Fibroblast of villous mesenchyme (primary cell): ENCODE data around the gene KIFC3. TPM values are rescaled to one million over a fixed set of nuclear protein-coding genes. Genes with fewer than 3 reads are reported as not detected.
"Not testable (repeated sequence)": the region's sequence is repeated elsewhere in the genome, so short reads cannot be mapped to it uniquely, and the experiment has no call there.

Experiments
- DNase-seq: peaks from one replicate; pipeline ENCODE4 v3.0.0-alpha.2; 2010; ENCODE audit warnings: low read depth
- H3K4me3 ChIP-seq: 2 replicates; pipeline ENCODE4 v1.5.1; 2011; ENCODE audit warnings: low read depth, mild to moderate bottlenecking, low read length
- CTCF ChIP-seq: IDR thresholded peaks from 2 replicates; pipeline ENCODE4 v1.5.1; 2012; ENCODE audit warnings: low read depth, mild to moderate bottlenecking, low read length; ENCODE audit not compliant: insufficient read depth
- total RNA-seq: library from RNA; depleted of rRNA; stranded (reverse); fragments of >200 nt; gene quantifications from 2 replicates; pipeline ENCODE4 v1.2.3, GENCODE V29; 2012

KIFC3 gene
- total RNA-seq, 1 donor, result 72.5 TPM

GRCh38 chr16:57747091-57747490 is 55.2 kb downstream of the KIFC3 start:
- no peak overlapping the region for H3K4me3 ChIP-seq
- no peak for TF ChIP-seq CTCF
- DNase-seq, result no peak

- H3K4me3 ChIP-seq, DNase-seq: not testable (repeated sequence)
These were observed 56.0 kb downstream of the KIFC3 start for GRCh38 chr16:57746316-57746715.

- no peak for TF ChIP-seq CTCF
- no peak overlapping the region for H3K4me3 ChIP-seq
- no peak for DNase-seq
These were observed 56.5 kb downstream of the KIFC3 start for GRCh38 chr16:57745768-57746167.

- H3K4me3 ChIP-seq, result no peak overlapping the region
- TF ChIP-seq CTCF, result no peak
- DNase-seq, result no peak
These were observed 57.7 kb downstream of the KIFC3 start for GRCh38 chr16:57744642-57744903.

- H3K4me3 ChIP-seq, result no peak overlapping the region
- DNase-seq, result no peak
- no peak for TF ChIP-seq CTCF
These were observed 58.2 kb downstream of the KIFC3 start for GRCh38 chr16:57743886-57744641.

- no peak for DNase-seq
- no peak for TF ChIP-seq CTCF
- no peak overlapping the region for H3K4me3 ChIP-seq
These were observed 58.8 kb downstream of the KIFC3 start for GRCh38 chr16:57743458-57743857.

GRCh38 chr16:57742543-57742942 is 59.7 kb downstream of the KIFC3 start:
- no peak for DNase-seq
- H3K4me3 ChIP-seq, result no peak overlapping the region
- no peak for TF ChIP-seq CTCF
